Esophagus squamous epithelium (tissue), 4 donors: ENCODE results near the gene MAX.

Source experiments
- CTCF ChIP-seq, 6 experiments: fragments of 450-650 bp in 4 of 6; fragments of 200-600 bp in 2 of 6; sonication (generic) in 2 of 6; IDR thresholded peaks; one replicate each; pipeline ENCODE4 v1.5.1; 2016 to 2019; ENCODE audit warnings: antibody characterized with exemption in 6 of 6, mild to moderate bottlenecking in 4 of 6, moderate library complexity in 4 of 6
- POLR2A ChIP-seq, 4 donors: fragments of 450-650 bp; IDR thresholded peaks; one replicate each; pipeline ENCODE4 v1.6.1; 2017; ENCODE audit warnings: antibody characterized with exemption in 4 of 4, mild to moderate bottlenecking in 4 of 4, moderate library complexity in 3 of 4

GRCh38 chr14:65150898-65151608, 48.7 kb upstream of the MAX start:
- no peak for TF ChIP-seq CTCF (IDR thresholded peaks at IDR 0.05)
- no peak for TF ChIP-seq POLR2A (IDR thresholded peaks at IDR 0.05)
